Measurements from ENCODE around the gene RASL10A.

DNA sequence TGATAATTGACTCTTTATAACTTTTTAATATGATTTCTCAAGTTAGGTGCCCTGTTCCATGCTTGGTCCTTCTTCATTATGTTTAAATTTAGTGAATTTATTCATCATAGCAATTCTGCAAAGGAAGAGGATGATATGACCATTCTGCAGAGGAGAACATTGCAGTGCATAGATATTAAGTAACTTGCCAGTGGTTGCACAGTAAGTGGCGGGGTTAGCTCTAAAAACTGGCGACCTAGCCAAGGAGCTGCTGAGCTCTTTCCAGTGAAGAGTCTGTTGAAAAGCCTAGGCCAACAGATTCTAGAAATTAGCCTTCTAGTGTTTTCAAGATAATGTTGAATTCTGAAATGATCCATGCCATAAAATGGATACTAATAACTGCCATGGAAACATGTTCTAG is 42.9 kb downstream of the RASL10A start:
- TF ChIP-seq, protein P1, sequence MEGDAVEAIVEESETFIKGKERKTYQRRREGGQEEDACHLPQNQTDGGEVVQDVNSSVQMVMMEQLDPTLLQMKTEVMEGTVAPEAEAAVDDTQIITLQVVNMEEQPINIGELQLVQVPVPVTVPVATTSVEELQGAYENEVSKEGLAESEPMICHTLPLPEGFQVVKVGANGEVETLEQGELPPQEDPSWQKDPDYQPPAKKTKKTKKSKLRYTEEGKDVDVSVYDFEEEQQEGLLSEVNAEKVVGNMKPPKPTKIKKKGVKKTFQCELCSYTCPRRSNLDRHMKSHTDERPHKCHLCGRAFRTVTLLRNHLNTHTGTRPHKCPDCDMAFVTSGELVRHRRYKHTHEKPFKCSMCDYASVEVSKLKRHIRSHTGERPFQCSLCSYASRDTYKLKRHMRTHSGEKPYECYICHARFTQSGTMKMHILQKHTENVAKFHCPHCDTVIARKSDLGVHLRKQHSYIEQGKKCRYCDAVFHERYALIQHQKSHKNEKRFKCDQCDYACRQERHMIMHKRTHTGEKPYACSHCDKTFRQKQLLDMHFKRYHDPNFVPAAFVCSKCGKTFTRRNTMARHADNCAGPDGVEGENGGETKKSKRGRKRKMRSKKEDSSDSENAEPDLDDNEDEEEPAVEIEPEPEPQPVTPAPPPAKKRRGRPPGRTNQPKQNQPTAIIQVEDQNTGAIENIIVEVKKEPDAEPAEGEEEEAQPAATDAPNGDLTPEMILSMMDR (conservative IDR thresholded peaks at IDR 0.05) = no peak
- no peak for TF ChIP-seq EZH2 (IDR thresholded peaks at IDR 0.05; ENCODE audit: low read depth)

Data from PC-9 (cell line).